Peyer's patch (tissue), 4 donors: ENCODE data around the gene SYNDIG1.

Experiments
- POLR2A ChIP-seq, 2 donors: fragments of 450-650 bp; IDR thresholded peaks; one replicate each; pipeline ENCODE4 v1.5.1; 2017; ENCODE audit warnings: antibody characterized with exemption in 2 of 2, mild to moderate bottlenecking in 2 of 2, moderate library complexity in 2 of 2
- TF ChIP-seq, protein P1 (sequence below), 6 experiments: fragments of 450-650 bp in 4 of 6; fragments of 200-600 bp in 2 of 6; sonication (generic) in 1 of 6; IDR thresholded peaks; one replicate each; pipeline ENCODE4 v1.5.1; 2017 to 2019; ENCODE audit warnings: antibody characterized with exemption in 6 of 6, mild to moderate bottlenecking in 3 of 6, moderate library complexity in 1 of 6

DNA sequence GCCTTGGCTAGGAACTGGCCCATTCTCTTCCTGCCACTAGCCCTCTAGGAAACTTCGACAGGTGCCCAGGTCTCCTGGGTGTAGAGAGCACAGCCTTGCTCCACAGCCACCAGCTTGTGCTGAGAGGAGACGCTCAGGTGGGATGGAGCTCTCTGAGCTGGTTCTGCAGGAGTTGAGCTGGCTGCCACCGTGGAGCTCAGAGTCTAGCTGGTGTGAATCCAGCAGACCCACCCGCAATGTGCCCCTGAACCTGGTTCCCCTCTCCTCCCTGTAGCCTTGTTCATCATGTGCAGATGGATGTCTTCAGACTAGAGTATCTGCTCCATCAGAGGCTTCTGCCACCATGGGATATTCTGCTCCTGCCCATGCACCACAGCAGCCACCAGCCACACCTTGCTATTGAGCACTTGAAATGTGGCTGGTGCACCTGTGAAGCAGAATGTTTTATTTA, 222.5 kb downstream of the SYNDIG1 start:
- TF ChIP-seq POLR2A (IDR thresholded peaks at IDR 0.05), result no peak
- TF ChIP-seq, protein P1, sequence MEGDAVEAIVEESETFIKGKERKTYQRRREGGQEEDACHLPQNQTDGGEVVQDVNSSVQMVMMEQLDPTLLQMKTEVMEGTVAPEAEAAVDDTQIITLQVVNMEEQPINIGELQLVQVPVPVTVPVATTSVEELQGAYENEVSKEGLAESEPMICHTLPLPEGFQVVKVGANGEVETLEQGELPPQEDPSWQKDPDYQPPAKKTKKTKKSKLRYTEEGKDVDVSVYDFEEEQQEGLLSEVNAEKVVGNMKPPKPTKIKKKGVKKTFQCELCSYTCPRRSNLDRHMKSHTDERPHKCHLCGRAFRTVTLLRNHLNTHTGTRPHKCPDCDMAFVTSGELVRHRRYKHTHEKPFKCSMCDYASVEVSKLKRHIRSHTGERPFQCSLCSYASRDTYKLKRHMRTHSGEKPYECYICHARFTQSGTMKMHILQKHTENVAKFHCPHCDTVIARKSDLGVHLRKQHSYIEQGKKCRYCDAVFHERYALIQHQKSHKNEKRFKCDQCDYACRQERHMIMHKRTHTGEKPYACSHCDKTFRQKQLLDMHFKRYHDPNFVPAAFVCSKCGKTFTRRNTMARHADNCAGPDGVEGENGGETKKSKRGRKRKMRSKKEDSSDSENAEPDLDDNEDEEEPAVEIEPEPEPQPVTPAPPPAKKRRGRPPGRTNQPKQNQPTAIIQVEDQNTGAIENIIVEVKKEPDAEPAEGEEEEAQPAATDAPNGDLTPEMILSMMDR (IDR thresholded peaks at IDR 0.05), result no peak
